AG09309 (cell line): ENCODE measurements around the gene CLCN5.

Experiments used
- DNase-seq: peaks from one replicate; pipeline ENCODE4 v3.0.0-alpha.2; 2010; ENCODE audit warnings: low read depth
- H3K4me3 ChIP-seq: 2 replicates; pipeline ENCODE4 v1.5.1; 2011; ENCODE audit warnings: mild to moderate bottlenecking, low read depth, low read length, moderate library complexity; ENCODE audit not compliant: control insufficient read depth
- CTCF ChIP-seq: IDR thresholded peaks from 2 replicates; pipeline ENCODE4 v1.5.1; 2011; ENCODE audit warnings: mild to moderate bottlenecking, low read depth, low read length, inconsistent platforms; ENCODE audit not compliant: insufficient read depth, control insufficient read depth; ENCODE audit errors: missing control alignments

CLCN5 gene

GRCh38 chrX:49912861-49913260 is 9.5 kb upstream of the CLCN5 start:
- no peak overlapping the region for H3K4me3 ChIP-seq
- no peak for DNase-seq
- no peak for TF ChIP-seq CTCF

- DNase-seq: peak; percentile 28
- H3K4me3 ChIP-seq: no peak overlapping the region
- peak; percentile 89 for TF ChIP-seq CTCF
Measured at GRCh38 chrX:49915361-49916222, 6.8 kb upstream of the CLCN5 start.

- peak; percentile 11 for DNase-seq
- TF ChIP-seq CTCF: peak; percentile 80
Measured at GRCh38 chrX:49919617-49920016, 2.8 kb upstream of the CLCN5 start.

GRCh38 chrX:49921109-49921508 is 1.3 kb upstream of the CLCN5 start:
- no peak for TF ChIP-seq CTCF
- H3K4me3 ChIP-seq: no peak overlapping the region
- DNase-seq: no peak

More at GRCh38 chrX:49919617-49920016, 2.8 kb upstream of the CLCN5 start:
- H3K4me3 ChIP-seq: no peak overlapping the region

GRCh38 chrX:49925176-49925575 is 2.8 kb downstream of the CLCN5 start:
- TF ChIP-seq CTCF: no peak
- H3K4me3 ChIP-seq: no peak overlapping the region
- no peak for DNase-seq

GRCh38 chrX:49930039-49930438 is 7.6 kb downstream of the CLCN5 start:
- H3K4me3 ChIP-seq: no peak overlapping the region
- peak; percentile 16 for DNase-seq
- no peak for TF ChIP-seq CTCF
